ENCODE data around the gene TLK1. TPM values are rescaled to one million over a fixed set of nuclear protein-coding genes. Genes with fewer than 3 reads are reported as not detected.

TLK1 gene
- total and polyA plus RNA-seq, 2 of the 4 experiments (the other 2 are of a cell fraction) = 7.3 to 12.5 TPM

GRCh38 chr2:170974304-170974993 is 186.2 kb downstream of the TLK1 start:
- Histone ChIP-seq H4K20me1 (ENCODE audit: insufficient read depth, low read length) (no peaks in the 10 kb centered on the region), H3K9me1 (ENCODE audit: insufficient read depth, low read length) (no peaks in the 10 kb centered on the region), H2AFZ (replicated peaks; ENCODE audit: low read length, poor library complexity) (peak overlapping the region; percentile 100), H3K14ac (replicated peaks; ENCODE audit: low read depth, low read length) (peak overlapping the region; percentile 64), H4K91ac (ENCODE audit: insufficient read depth, low read depth, low read length) (peak overlapping the region; percentile 31), H3K4me2 (ENCODE audit: low read depth, low read length) (peak overlapping the region; percentile 32), H3K9ac (ENCODE audit: low read depth, low read length) (no peak overlapping the region), H3K4me3 (ENCODE audit: insufficient read depth, low read depth, low read length) (peak overlapping the region; percentile 86; the same call in 1 of the 2 replicates), H2AK9ac (replicated peaks; ENCODE audit: low read depth, low read length, poor library complexity) (peak overlapping the region; percentile 98), H2BK120ac (ENCODE audit: low read depth, low read length) (peak overlapping the region; percentile 64), H3K23ac (ENCODE audit: low read depth, low read length) (no peak overlapping the region), H3K56ac (ENCODE audit: extremely low read depth, insufficient read depth, low read length) (no peak overlapping the region), H3K18ac (ENCODE audit: low read depth, low read length) (no peak overlapping the region), H2AK5ac (ENCODE audit: low read depth, low read length) (peak overlapping the region; percentile 78), H3K36me3 (ENCODE audit: control insufficient read depth, insufficient read depth, low read length) (no peaks in the 10 kb centered on the region), H3K4me1 (ENCODE audit: control insufficient read depth, insufficient read depth, low read length) (peaks cover 4% of the 10 kb centered on the region), H2BK15ac (ENCODE audit: low read depth, low read length) (peak overlapping the region; percentile 64; the same call in 2 of the 3 replicates), H3K4ac (ENCODE audit: low read depth, low read length) (peak overlapping the region; percentile 98), H3K27ac (ENCODE audit: insufficient read depth, low read length) (no peak overlapping the region), H4K5ac (ENCODE audit: low read depth, low read length) (peak overlapping the region; percentile 50), H3K79me1 (ENCODE audit: low read depth in 1 of 2, low read length in 2 of 2) (no peaks in the 10 kb centered on the region; a peak in 1 of 4 replicates), H4K8ac (ENCODE audit: low read depth in 2 of 2, low read length in 2 of 2) (peak overlapping the region; percentile 95 to 98; a peak in 3 of 4 replicates), H2BK5ac (ENCODE audit: low read depth, low read length, poor library complexity, severe bottlenecking) (no peak overlapping the region), H2BK20ac (ENCODE audit: low read depth, low read length) (peak overlapping the region; percentile 56; the same call in 1 of the 2 replicates), H3K9me3 (ENCODE audit: control insufficient read depth, insufficient read depth, low read length) (no peaks in the 10 kb centered on the region), H3K27me3 (ENCODE audit: control insufficient read depth, insufficient read depth, low read length) (no peaks in the 10 kb centered on the region; the same call in 1 of the 2 replicates)
- in situ Hi-C loops (cut with MboI; ENCODE audit: low sequenced_read_pairs) = loop anchor here (5.0 to 10.0 kb wide), 2 partner anchors 180 to 443 kb away; no protein-coding TSS in a partner anchor
- BruUV-seq (replicated peaks) = no TSS peak
- WGBS, 2 experiments (ENCODE audit: extremely low coverage in 2 of 2, insufficient read length in 1 of 2) = 75% methylated on average over 3 of the region's 11 CpGs; no CpG with 5 or more reads in 1 of the 2 experiments
- dilution Hi-C loops (cut with HindIII; ENCODE audit: low sequenced_read_pairs, unreplicated experiment) = no loop called here
- ChIA-PET CTCF (interaction anchor here (1.6 kb wide), 1 partner anchor 45 kb away, joined by 3 read pairs; the partner anchor contains the start of gene GORASP2), POLR2A (ENCODE audit: unreplicated experiment) (no interaction called here)
- DNase-seq (no peak), ATAC-seq (ENCODE audit: low read depth) (no peak)
- TF ChIP-seq FOS (IDR thresholded peaks at IDR 0.05; ENCODE audit: low read depth, low read length) = no peak
- no peak for TF ChIP-seq CHD1 (IDR thresholded peaks at IDR 0.05; ENCODE audit: low read depth, low read length)
- TF ChIP-seq MAZ (IDR thresholded peaks at IDR 0.05; ENCODE audit: borderline replicate concordance, low read depth, low read length) = no peak
- no peak for TF ChIP-seq RAD21 (IDR thresholded peaks at IDR 0.05; ENCODE audit: low read length)
- no peak for TF ChIP-seq RFX5 (IDR thresholded peaks at IDR 0.05; ENCODE audit: low read depth, low read length)
- TF ChIP-seq CTCF (conservative IDR thresholded peaks at IDR 0.05; ENCODE audit: low read depth, low read length) = no peak
- no peak for TF ChIP-seq SMC3 (IDR thresholded peaks at IDR 0.05; ENCODE audit: low read depth, low read length)
- no peak for TF ChIP-seq MAFK (IDR thresholded peaks at IDR 0.05; ENCODE audit: low read depth, low read length)
- TF ChIP-seq POLR2A (IDR thresholded peaks at IDR 0.05; ENCODE audit: low read depth, low read length) = no peak
- intact Hi-C loops (cut with micrococcal nuclease) = loop anchor here (10.0 kb wide), 4 partner anchors 360 to 1490 kb away; partner anchors contain the start of gene CYBRD1
